Esophagus squamous epithelium (tissue), 5 donors: ENCODE measurements around the gene TMEM30B. TPM values are rescaled to one million over a fixed set of nuclear protein-coding genes. Genes with fewer than 3 reads are reported as not detected.

Experiments
- DNase-seq: peaks from one replicate; lab custom pipeline; 2025; lab: John Stamatoyannopoulos, UW
- H3K27ac ChIP-seq, 4 donors: fragments of 200-600 bp; sonication (generic); one replicate each; pipeline ENCODE4 v1.5.1; 2016 to 2019; ENCODE audit warnings: mild to moderate bottlenecking in 1 of 4
- H3K27me3 ChIP-seq, 4 donors: fragments of 200-600 bp; sonication (generic); 1 replicate in 3 of 4; 2 replicates in 1 of 4; pipeline versions ENCODE4 v1.5.1 to v1.6.0; 2017 to 2021; ENCODE audit warnings: antibody characterized with exemption in 1 of 4
- H3K36me3 ChIP-seq, 3 donors: fragments of 200-600 bp; sonication (generic); one replicate each; pipeline ENCODE4 v1.5.1; 2016 to 2019
- H3K4me1 ChIP-seq, 3 donors: fragments of 200-600 bp; sonication (generic); one replicate each; pipeline ENCODE4 v1.5.1; 2017 to 2019
- H3K4me3 ChIP-seq, 4 donors: fragments of 200-600 bp; sonication (generic); 1 replicate in 3 of 4; 2 replicates in 1 of 4; pipeline ENCODE4 v1.5.1; 2016 to 2019; ENCODE audit warnings: mild to moderate bottlenecking in 2 of 4, moderate library complexity in 1 of 4
- H3K9me3 ChIP-seq, 3 donors: fragments of 200-600 bp; sonication (generic); one replicate each; pipeline ENCODE4 v1.5.1; 2016 to 2019
- POLR2A ChIP-seq, 4 donors: fragments of 450-650 bp; IDR thresholded peaks; one replicate each; pipeline ENCODE4 v1.6.1; 2017; ENCODE audit warnings: antibody characterized with exemption in 4 of 4, mild to moderate bottlenecking in 4 of 4, moderate library complexity in 3 of 4
- WGBS, 2 donors: methylation state at CpG; one replicate each; pipeline ENCODE4 v1.1.5; 2018; 5-methylcytosine and 5-hydroxymethylcytosine counted together
- intact Hi-C: fragments of 100-400 bp; cut with DNase I; formaldehyde crosslinking; loops from one replicate; pipeline ENCODE4 v1.15.0; 2022
- total RNA-seq, 4 donors: library from RNA; depleted of rRNA; stranded (reverse); fragments of >200 nt; gene quantifications; one replicate each; pipeline ENCODE4 v1.1.0, GENCODE V29; 2016
- TF ChIP-seq, protein P1 (sequence below), 6 experiments: fragments of 450-650 bp in 4 of 6; fragments of 200-600 bp in 2 of 6; sonication (generic) in 2 of 6; IDR thresholded peaks; one replicate each; pipeline ENCODE4 v1.5.1; 2016 to 2019; ENCODE audit warnings: antibody characterized with exemption in 6 of 6, mild to moderate bottlenecking in 4 of 6, moderate library complexity in 4 of 6
- donor health status: DM: yes; HTN: yes; CAD: no.

TMEM30B gene
- total RNA-seq, 4 donors from 2014 or later = 18.5 to 35.9 (median 26.3) TPM

DNA sequence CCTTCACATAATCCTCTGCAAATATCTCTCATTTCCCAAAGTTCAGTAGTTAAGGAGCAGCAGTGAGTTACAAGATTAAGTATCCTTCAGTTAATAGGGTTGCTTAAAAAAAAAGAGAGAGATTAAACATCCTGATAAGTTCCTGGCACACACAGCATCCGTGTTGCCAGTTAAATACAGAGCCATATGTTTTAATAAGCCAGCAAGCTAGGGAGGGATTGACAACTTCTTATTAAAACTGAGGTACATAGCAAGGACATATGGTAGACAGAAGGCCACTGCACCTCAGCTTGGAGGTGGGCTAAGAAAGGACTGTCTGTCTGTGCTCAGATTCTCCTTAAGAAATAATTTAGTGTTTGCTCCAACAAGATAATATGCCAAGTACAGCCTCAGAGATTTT is 9.6 kb upstream of the TMEM30B start:
- no peak overlapping the region for H3K4me3 ChIP-seq
- TF ChIP-seq POLR2A (IDR thresholded peaks at IDR 0.05) = no peak
- TF ChIP-seq, protein P1, sequence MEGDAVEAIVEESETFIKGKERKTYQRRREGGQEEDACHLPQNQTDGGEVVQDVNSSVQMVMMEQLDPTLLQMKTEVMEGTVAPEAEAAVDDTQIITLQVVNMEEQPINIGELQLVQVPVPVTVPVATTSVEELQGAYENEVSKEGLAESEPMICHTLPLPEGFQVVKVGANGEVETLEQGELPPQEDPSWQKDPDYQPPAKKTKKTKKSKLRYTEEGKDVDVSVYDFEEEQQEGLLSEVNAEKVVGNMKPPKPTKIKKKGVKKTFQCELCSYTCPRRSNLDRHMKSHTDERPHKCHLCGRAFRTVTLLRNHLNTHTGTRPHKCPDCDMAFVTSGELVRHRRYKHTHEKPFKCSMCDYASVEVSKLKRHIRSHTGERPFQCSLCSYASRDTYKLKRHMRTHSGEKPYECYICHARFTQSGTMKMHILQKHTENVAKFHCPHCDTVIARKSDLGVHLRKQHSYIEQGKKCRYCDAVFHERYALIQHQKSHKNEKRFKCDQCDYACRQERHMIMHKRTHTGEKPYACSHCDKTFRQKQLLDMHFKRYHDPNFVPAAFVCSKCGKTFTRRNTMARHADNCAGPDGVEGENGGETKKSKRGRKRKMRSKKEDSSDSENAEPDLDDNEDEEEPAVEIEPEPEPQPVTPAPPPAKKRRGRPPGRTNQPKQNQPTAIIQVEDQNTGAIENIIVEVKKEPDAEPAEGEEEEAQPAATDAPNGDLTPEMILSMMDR (IDR thresholded peaks at IDR 0.05) = no peak
- H3K4me1 ChIP-seq = peaks cover 0 to 16% (median 0%) of the 10 kb centered on the region in 3 donors
- H3K27ac ChIP-seq = no peak overlapping the region
- H3K27me3 ChIP-seq = no peaks in the 10 kb centered on the region
- DNase-seq = no peak
- WGBS, 2 donors = 31 to 44% methylated on average over 1 of the region's 1 CpG
- H3K9me3 ChIP-seq = no peaks in the 10 kb centered on the region
- intact Hi-C loops = loop anchor here (10.0 kb wide), 2 partner anchors 164 to 544 kb away; no protein-coding TSS in a partner anchor
- no peaks in the 10 kb centered on the region for H3K36me3 ChIP-seq

DNA sequence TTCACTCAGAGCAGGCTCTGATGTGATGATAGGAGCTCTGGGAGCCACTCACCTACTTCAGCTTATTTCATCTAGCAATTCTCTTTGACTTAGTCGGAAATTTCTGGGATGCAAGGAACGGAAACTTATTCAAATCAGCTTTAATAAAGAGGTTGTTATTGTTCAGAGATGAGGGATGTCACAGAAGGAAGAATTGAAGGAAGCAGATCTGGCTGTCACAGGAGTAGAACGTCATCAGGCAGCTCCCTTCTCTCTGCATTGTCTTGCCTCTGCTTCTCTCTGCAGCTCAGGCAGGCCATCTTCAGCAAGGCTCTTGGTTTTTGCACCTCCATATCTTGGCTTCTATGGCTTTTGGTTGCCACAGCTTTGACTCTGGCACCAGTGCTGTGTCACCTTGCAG is 7.6 kb upstream of the TMEM30B start:
- DNase-seq = no peak
- WGBS, 2 donors = 69 to 76% methylated on average over 3 of the region's 3 CpGs
- peaks cover 0 to 18% (median 0%) of the 10 kb centered on the region in 3 donors for H3K4me1 ChIP-seq
- H3K9me3 ChIP-seq = no peaks in the 10 kb centered on the region
- TF ChIP-seq, protein P1 (IDR thresholded peaks at IDR 0.05) = no peak
- H3K4me3 ChIP-seq = no peak overlapping the region
- no peak overlapping the region for H3K27ac ChIP-seq
- intact Hi-C loops = no loop called here
- no peaks in the 10 kb centered on the region for H3K36me3 ChIP-seq
- H3K27me3 ChIP-seq = no peaks in the 10 kb centered on the region

DNA sequence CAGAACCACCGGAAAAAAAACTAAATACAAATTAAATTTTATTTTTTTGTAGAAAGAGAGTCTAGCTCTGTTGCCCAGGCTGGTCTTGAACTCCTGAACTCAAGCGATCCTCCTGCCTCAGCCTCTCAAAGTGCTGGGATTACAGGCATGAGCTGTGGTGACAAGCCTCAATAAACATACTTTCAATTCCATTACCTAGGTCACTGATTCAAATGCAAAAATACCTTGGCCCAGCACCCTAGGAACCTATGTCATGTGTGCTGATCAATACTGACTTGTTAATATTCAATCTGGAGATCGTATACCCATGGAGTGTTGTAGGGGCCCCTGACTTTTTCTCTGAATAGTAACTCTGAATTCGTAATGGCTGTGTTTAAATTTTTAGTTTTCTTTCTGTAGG is 7.1 kb upstream of the TMEM30B start:
- H3K4me1 ChIP-seq = peaks cover 0 to 18% (median 0%) of the 10 kb centered on the region in 3 donors

DNA sequence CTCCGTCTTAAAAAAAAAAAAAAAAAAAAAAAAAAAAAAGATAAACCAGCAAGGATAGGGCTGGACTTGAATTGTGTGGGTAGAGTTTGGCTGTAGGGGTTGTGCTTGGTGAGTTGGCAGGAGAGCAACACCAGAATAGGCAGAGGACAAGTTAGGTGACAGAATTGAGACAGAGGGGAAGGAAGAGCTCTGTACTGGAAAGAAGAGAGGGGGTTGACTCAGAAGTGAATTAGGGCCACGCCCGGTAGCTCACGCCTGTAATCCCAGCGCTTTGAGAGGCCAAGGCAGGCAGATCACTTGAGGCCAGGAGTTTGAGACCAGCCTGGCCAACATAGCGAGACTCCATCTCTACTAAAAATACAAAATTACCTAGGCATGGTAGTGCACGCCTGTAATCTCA is 6.1 kb upstream of the TMEM30B start:
- DNase-seq = no peak
- no peaks in the 10 kb centered on the region for H3K9me3 ChIP-seq
- no peak overlapping the region for H3K27ac ChIP-seq
- TF ChIP-seq POLR2A (IDR thresholded peaks at IDR 0.05) = no peak
- TF ChIP-seq, protein P1 (IDR thresholded peaks at IDR 0.05) = no peak
- no peaks in the 10 kb centered on the region for H3K27me3 ChIP-seq
- WGBS, 2 donors = 60 to 61% methylated on average over 7 of the region's 7 CpGs
- peaks cover 0 to 19% (median 0%) of the 10 kb centered on the region in 3 donors for H3K4me1 ChIP-seq
- intact Hi-C loops = no loop called here
- no peak overlapping the region for H3K4me3 ChIP-seq
- no peaks in the 10 kb centered on the region for H3K36me3 ChIP-seq

More for the DNA sequence above, 7.1 kb upstream of the TMEM30B start:
- 81 to 90% methylated on average over 4 of the region's 4 CpGs for WGBS, 2 donors
- H3K36me3 ChIP-seq = no peaks in the 10 kb centered on the region
- H3K27ac ChIP-seq = no peak overlapping the region
- no peaks in the 10 kb centered on the region for H3K27me3 ChIP-seq
- no peak overlapping the region for H3K4me3 ChIP-seq
- intact Hi-C loops = no loop called here
- H3K9me3 ChIP-seq = no peaks in the 10 kb centered on the region
- no peak for DNase-seq
- TF ChIP-seq, protein P1 (IDR thresholded peaks at IDR 0.05) = no peak
- TF ChIP-seq POLR2A (IDR thresholded peaks at IDR 0.05) = no peak

DNA sequence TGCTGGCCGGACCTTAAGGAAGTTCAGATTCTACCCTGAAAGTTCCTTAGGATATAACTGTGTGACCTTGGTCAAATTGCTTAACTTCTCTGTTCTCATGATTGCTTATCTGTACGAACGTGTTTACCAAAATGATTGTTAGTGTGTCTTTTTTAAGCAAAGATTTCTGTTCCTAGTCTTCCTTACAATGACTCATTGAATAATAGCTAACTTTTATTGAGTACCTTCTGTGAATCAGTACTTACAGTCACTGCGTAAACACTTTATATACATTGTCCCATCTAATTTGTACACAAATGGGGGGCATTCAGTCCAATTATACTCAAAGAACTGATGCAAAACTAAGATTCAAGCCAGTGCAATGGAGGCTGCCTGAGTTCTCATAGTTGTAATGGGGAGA is 4.2 kb upstream of the TMEM30B start:
- no peak overlapping the region for H3K4me3 ChIP-seq
- H3K9me3 ChIP-seq = no peaks in the 10 kb centered on the region
- H3K27ac ChIP-seq = no peak overlapping the region
- TF ChIP-seq POLR2A (IDR thresholded peaks at IDR 0.05) = no peak
- TF ChIP-seq, protein P1 (IDR thresholded peaks at IDR 0.05) = no peak
- no peaks in the 10 kb centered on the region for H3K36me3 ChIP-seq
- intact Hi-C loops = no loop called here
- WGBS, 2 donors = 56 to 71% methylated on average over 4 of the region's 4 CpGs
- no peak for DNase-seq
- peaks cover 0 to 12% (median 0%) of the 10 kb centered on the region in 4 donors for H3K27me3 ChIP-seq
- H3K4me1 ChIP-seq = peaks cover 0 to 37% (median 0%) of the 10 kb centered on the region in 3 donors
